WTC11 (cell line): Measurements from ENCODE around the gene ASS1. TPM values are rescaled to one million over a fixed set of nuclear protein-coding genes. Genes with fewer than 3 reads are reported as not detected.

Experiments used
- ATAC-seq: fragments of 200-7000 bp; cut with Tn5 transposase; 2 replicates; pipeline ENCODE4 v1.10.0; 2021; ENCODE audit warnings: mild to moderate bottlenecking, moderate library complexity
- CTCF ChIA-PET: fragments of 300-600 bp; sonication (Branson Sonifier 250); formaldehyde crosslinking; loops from one replicate; lab custom pipeline; 2021; ENCODE audit warnings: antibody characterized with exemption; lab: Charles Lee
- POLR2A ChIA-PET: fragments of 350-600 bp; sonication (Branson Sonifier 250); formaldehyde crosslinking; loops from one replicate; lab custom pipeline; 2021; ENCODE audit warnings: antibody characterized with exemption; lab: Charles Lee
- DNase-seq: peaks from one replicate; pipeline ENCODE4 v3.0.0; 2021; ENCODE audit warnings: low spot score
- H3K27ac Mint-ChIP-seq: 2 replicates; pipeline ENCODE4 v1.8.0; 2021; ENCODE audit warnings: mixed read lengths
- H3K27me3 Mint-ChIP-seq: 2 replicates; pipeline ENCODE4 v1.8.0; 2021; ENCODE audit warnings: low read depth, mild to moderate bottlenecking, moderate library complexity, mixed read lengths
- H3K36me3 Mint-ChIP-seq: 2 replicates; pipeline ENCODE4 v1.8.0; 2021; ENCODE audit warnings: mixed read lengths
- H3K4me1 Mint-ChIP-seq: 2 replicates; pipeline ENCODE4 v1.8.0; 2022; ENCODE audit warnings: mixed read lengths
- H3K4me3 Mint-ChIP-seq: 2 replicates; pipeline ENCODE4 v1.8.0; 2021; ENCODE audit warnings: mild to moderate bottlenecking, moderate library complexity, mixed read lengths
- H3K9me3 Mint-ChIP-seq: 2 replicates; pipeline ENCODE4 v1.8.0; 2021; ENCODE audit warnings: mixed read lengths
- CBFB ChIP-seq: sonication (generic); formaldehyde crosslinking; IDR thresholded peaks from 2 replicates; pipeline ENCODE4 v1.8.1; 2022; ENCODE audit warnings: mild to moderate bottlenecking, low read depth, missing genetic modification reagents
- CDX4 ChIP-seq: fragments of 250-450 bp; sonication (Bioruptor Pico); IDR thresholded peaks from 2 replicates; pipeline ENCODE4 v1.9.0; 2021; ENCODE audit warnings: moderate library complexity, mild to moderate bottlenecking, inconsistent platforms, borderline replicate concordance
- CTCF ChIP-seq: fragments of 200-600 bp; IDR thresholded peaks from 2 replicates; pipeline ENCODE4 v1.8.0; 2022; ENCODE audit warnings: antibody characterized with exemption
- E2F4 ChIP-seq: sonication (generic); formaldehyde crosslinking; IDR thresholded peaks from 2 replicates; pipeline ENCODE4 v1.8.1; 2022; ENCODE audit warnings: low read depth, mild to moderate bottlenecking, moderate library complexity, missing genetic modification reagents, borderline replicate concordance
- EMX1 ChIP-seq: fragments of 250-450 bp; sonication (Bioruptor Pico); IDR thresholded peaks from 2 replicates; pipeline ENCODE4 v1.8.0; 2021; ENCODE audit warnings: mild to moderate bottlenecking
- ETV6 ChIP-seq: sonication (generic); formaldehyde crosslinking; IDR thresholded peaks from 2 replicates; pipeline ENCODE4 v1.8.1; 2022; ENCODE audit warnings: mild to moderate bottlenecking, missing genetic modification reagents
- FOXK1 ChIP-seq: sonication (generic); formaldehyde crosslinking; IDR thresholded peaks from 2 replicates; pipeline ENCODE4 v1.8.0; 2022; ENCODE audit warnings: mild to moderate bottlenecking, moderate library complexity, missing genetic modification reagents
- GRHL2 ChIP-seq: fragments of 250-450 bp; sonication (Bioruptor Pico); IDR thresholded peaks from 2 replicates; pipeline ENCODE4 v1.8.0; 2022; ENCODE audit warnings: mild to moderate bottlenecking, moderate library complexity; ENCODE audit not compliant: insufficient replicate concordance, severe bottlenecking
- JAZF1 ChIP-seq: fragments of 250-450 bp; sonication (Bioruptor Pico); IDR thresholded peaks from 2 replicates; pipeline ENCODE4 v1.9.0; 2021; ENCODE audit warnings: moderate library complexity, mild to moderate bottlenecking, inconsistent platforms
- NFE2L1 ChIP-seq: sonication (generic); formaldehyde crosslinking; IDR thresholded peaks from 2 replicates; pipeline ENCODE4 v1.8.1; 2023; ENCODE audit warnings: missing genetic modification reagents
- NR3C1 ChIP-seq: sonication (generic); formaldehyde crosslinking; conservative IDR thresholded peaks from 2 replicates; pipeline ENCODE4 v1.8.1; 2023; ENCODE audit warnings: low read depth, mild to moderate bottlenecking, missing genetic modification reagents
- PREB ChIP-seq: sonication (generic); formaldehyde crosslinking; IDR thresholded peaks from 2 replicates; pipeline ENCODE4 v1.8.1; 2022; ENCODE audit warnings: mild to moderate bottlenecking, missing genetic modification reagents, moderate library complexity, borderline replicate concordance
- RELA ChIP-seq: sonication (generic); formaldehyde crosslinking; IDR thresholded peaks from 2 replicates; pipeline ENCODE4 v1.8.1; 2022; ENCODE audit warnings: missing genetic modification reagents, mild to moderate bottlenecking, borderline replicate concordance
- TEAD4 ChIP-seq: sonication (generic); formaldehyde crosslinking; IDR thresholded peaks from 2 replicates; pipeline ENCODE4 v1.8.0; 2022; ENCODE audit warnings: mild to moderate bottlenecking, missing genetic modification reagents
- ZNF281 ChIP-seq: sonication (generic); formaldehyde crosslinking; IDR thresholded peaks from 2 replicates; pipeline ENCODE4 v1.8.0; 2023; ENCODE audit warnings: mild to moderate bottlenecking, missing genetic modification reagents
- ZNF532 ChIP-seq: fragments of 250-450 bp; sonication (Bioruptor Pico); IDR thresholded peaks from 2 replicates; pipeline ENCODE4 v1.9.0; 2021; ENCODE audit warnings: mild to moderate bottlenecking, borderline replicate concordance
- ZSCAN18 ChIP-seq: fragments of 250-450 bp; sonication (Bioruptor Pico); IDR thresholded peaks from 2 replicates; pipeline ENCODE4 v2.1.2; 2022; ENCODE audit warnings: mild to moderate bottlenecking, moderate library complexity
- total RNA-seq: library from RNA; stranded (reverse); gene quantifications from 3 replicates; pipeline ENCODE4 v1.2.3, GENCODE V29; 2021

The ASS1 gene
- total RNA-seq, 1 experiment from 2014 or later: 95.7 TPM

GRCh38 chr9:130425741-130426466 lies 18.9 kb upstream of the ASS1 start:
- ChIA-PET POLR2A (no interaction called here), CTCF (interaction anchor here (0.6 to 1.7 kb wide), 4 partner anchors 28 to 78 kb away, joined by 3 to 7 read pairs (median 4); no protein-coding TSS in a partner anchor)
- Mint-ChIP-seq H3K4me3 (no peak overlapping the region), H3K4me1 (peaks cover 28% of the 10 kb centered on the region), H3K36me3 (no peaks in the 10 kb centered on the region), H3K27ac (no peak overlapping the region; the same call in 1 of the 2 replicates), H3K9me3 (no peaks in the 10 kb centered on the region), H3K27me3 (no peaks in the 10 kb centered on the region)
- DNase-seq (no peak), ATAC-seq (no peak)
- TF ChIP-seq JAZF1 (CRISPR knock-in tag) (no peak), GRHL2 (CRISPR knock-in tag) (no peak), NFE2L1 (no peak), ZSCAN18 (CRISPR knock-in tag) (no peak), ZNF281 (CRISPR knock-in tag) (no peak), CBFB (CRISPR knock-in tag) (no peak), FOXK1 (CRISPR knock-in tag) (no peak), TEAD4 (CRISPR knock-in tag) (no peak), CDX4 (CRISPR knock-in tag) (no peak), EMX1 (CRISPR knock-in tag) (no peak), PREB (no peak), RELA (CRISPR knock-in tag) (no peak), E2F4 (no peak), CTCF (no peak), NR3C1 (CRISPR knock-in tag) (no peak), ETV6 (CRISPR knock-in tag) (no peak), ZNF532 (CRISPR knock-in tag) (no peak)
